ENCODE results near the gene LDAH. TPM values are rescaled to one million over a fixed set of nuclear protein-coding genes. Genes with fewer than 3 reads are reported as not detected.
A peak's percentile ranks its signal among the peaks of the same experiment; 100 is the strongest.

The LDAH gene
- polyA plus RNA-seq, 2 of the 4 experiments (the other 2 are of a cell fraction), result 29.6 to 42.4 TPM

- ChIA-PET CTCF (interaction anchor here (0.5 to 10.0 kb wide), 119 partner anchors 10 to 643 kb away, joined by 3 to 352 read pairs (median 4); partner anchors contain the start of genes APOB, HS1BP3, LDAH and RHOB), POLR2A (interaction anchor here (1.0 to 1.3 kb wide), 3 partner anchors 10 to 301 kb away, joined by 4 to 7 read pairs (median 5); partner anchors contain the start of gene HS1BP3)
- Histone ChIP-seq H3K4me2 (no peak overlapping the region), H3K27ac (no peak overlapping the region), H3K9me3 (no peaks in the 10 kb centered on the region), H3K4me3 (no peak overlapping the region), H3K4me1 (peaks cover 15% of the 10 kb centered on the region; the same call in 2 of the 3 replicates)
- ATAC-seq, result peak; percentile 57 to 79
- peak; percentile 83 to 86 for DNase-seq (ENCODE audit: low read depth in 1 of 2, low spot score in 1 of 2)
- FAIRE-seq, result peak; percentile 99
- 25% methylated on average over 9 of the region's 11 CpGs for WGBS (ENCODE audit: missing lambda C conversion rate)
- no peak for TF ChIP-seq RARB (CRISPR knock-in tag; IDR thresholded peaks at IDR 0.05)
- peak; percentile 97 to 99 for TF ChIP-seq RAD21 (conservative IDR thresholded peaks at IDR 0.05 in 1 of 2, IDR thresholded peaks at IDR 0.05 in 1 of 2)
- TF ChIP-seq CHD4 (IDR thresholded peaks at IDR 0.05; ENCODE audit: borderline replicate concordance), result peak; percentile 92; the same call in 1 of the 2 replicates
- no peak for TF ChIP-seq RCOR1 (IDR thresholded peaks at IDR 0.05; ENCODE audit: low read depth, low read length)
- no peak for TF ChIP-seq EHF (CRISPR knock-in tag; IDR thresholded peaks at IDR 0.05)
- no peak for TF ChIP-seq RFX5 (IDR thresholded peaks at IDR 0.05)
- no peak for TF ChIP-seq SREBF2 (IDR thresholded peaks at IDR 0.05)
- no peak for TF ChIP-seq TFCP2L1 (CRISPR knock-in tag; IDR thresholded peaks at IDR 0.05)
- TF ChIP-seq GATA3 (IDR thresholded peaks at IDR 0.05; ENCODE audit: borderline replicate concordance), result no peak
- TF ChIP-seq CTCF (IDR thresholded peaks at IDR 0.05), result peak; percentile 97
- TF ChIP-seq FOSB (CRISPR knock-in tag; IDR thresholded peaks at IDR 0.05), result no peak
- no peak for TF ChIP-seq ZNF302 (CRISPR knock-in tag; IDR thresholded peaks at IDR 0.05)
- peak; percentile 95 for TF ChIP-seq SMC3 (IDR thresholded peaks at IDR 0.05)
- no peak for TF ChIP-seq POLR2A (IDR thresholded peaks at IDR 0.05; ENCODE audit: low read length)
- no peak for TF ChIP-seq KDM1A (IDR thresholded peaks at IDR 0.05; ENCODE audit: low read depth)
These were observed 161.2 kb downstream of the LDAH start for GRCh38 chr2:20661421-20662307.

GRCh38 chr2:20660506-20661420 lies 162.1 kb downstream of the LDAH start:
- no peak overlapping the region for H3K4me2 ChIP-seq
- ChIA-PET POLR2A (interaction anchor here (0.7 to 1.3 kb wide), 4 partner anchors 10 to 302 kb away, joined by 3 to 7 read pairs (median 4); partner anchors contain the start of gene HS1BP3), CTCF (interaction anchor here (0.6 to 10.0 kb wide), 103 partner anchors 9 to 538 kb away, joined by 3 to 352 read pairs (median 5); partner anchors contain the start of genes APOB, HS1BP3, LDAH and RHOB)
- ATAC-seq (no peak), FAIRE-seq (no peak), DNase-seq (ENCODE audit: low read depth in 1 of 2, low spot score in 1 of 2) (no peak)
- peaks cover 8% of the 10 kb centered on the region; the same call in 2 of the 3 replicates for H3K4me1 ChIP-seq
- no peak overlapping the region for H3K4me3 ChIP-seq
- TF ChIP-seq MAZ (IDR thresholded peaks at IDR 0.05; ENCODE audit: borderline replicate concordance, low read depth, low read length), result no peak
- no peak for TF ChIP-seq KDM5A (IDR thresholded peaks at IDR 0.05)
- TF ChIP-seq NFE2L2 (conservative IDR thresholded peaks at IDR 0.05; ENCODE audit: low read length), result no peak
- TF ChIP-seq CBX2 (IDR thresholded peaks at IDR 0.05; ENCODE audit: borderline replicate concordance, low read depth), result no peak
- H3K27ac ChIP-seq, result no peak overlapping the region
- no peaks in the 10 kb centered on the region for H3K9me3 ChIP-seq
- WGBS (ENCODE audit: missing lambda C conversion rate), result 41% methylated on average over 8 of the region's 8 CpGs

Measured in A549 (cell line).